ENCODE data around the gene HORMAD2.

DNA sequence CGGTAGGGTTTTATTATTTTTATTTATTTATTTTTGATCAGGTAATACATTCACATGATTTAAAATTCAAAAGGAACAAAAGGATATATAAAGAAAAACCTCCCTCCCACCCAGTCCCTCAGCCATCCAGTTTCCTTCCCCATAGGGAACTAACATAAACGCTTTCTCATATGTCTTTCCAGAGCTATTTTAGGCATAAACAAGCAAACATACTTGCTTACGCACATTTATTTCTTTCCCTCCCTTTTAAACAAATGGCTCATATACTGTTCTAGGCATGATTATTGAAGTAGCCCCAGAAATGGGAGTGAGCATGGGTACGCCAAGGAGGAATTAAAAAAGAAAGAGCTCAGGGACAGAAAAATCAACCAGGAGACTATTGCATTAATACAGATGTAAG lies 102.6 kb downstream of the HORMAD2 start:
- TF ChIP-seq POLR2A (IDR thresholded peaks at IDR 0.05) = no peak
- TF ChIP-seq, protein P1, sequence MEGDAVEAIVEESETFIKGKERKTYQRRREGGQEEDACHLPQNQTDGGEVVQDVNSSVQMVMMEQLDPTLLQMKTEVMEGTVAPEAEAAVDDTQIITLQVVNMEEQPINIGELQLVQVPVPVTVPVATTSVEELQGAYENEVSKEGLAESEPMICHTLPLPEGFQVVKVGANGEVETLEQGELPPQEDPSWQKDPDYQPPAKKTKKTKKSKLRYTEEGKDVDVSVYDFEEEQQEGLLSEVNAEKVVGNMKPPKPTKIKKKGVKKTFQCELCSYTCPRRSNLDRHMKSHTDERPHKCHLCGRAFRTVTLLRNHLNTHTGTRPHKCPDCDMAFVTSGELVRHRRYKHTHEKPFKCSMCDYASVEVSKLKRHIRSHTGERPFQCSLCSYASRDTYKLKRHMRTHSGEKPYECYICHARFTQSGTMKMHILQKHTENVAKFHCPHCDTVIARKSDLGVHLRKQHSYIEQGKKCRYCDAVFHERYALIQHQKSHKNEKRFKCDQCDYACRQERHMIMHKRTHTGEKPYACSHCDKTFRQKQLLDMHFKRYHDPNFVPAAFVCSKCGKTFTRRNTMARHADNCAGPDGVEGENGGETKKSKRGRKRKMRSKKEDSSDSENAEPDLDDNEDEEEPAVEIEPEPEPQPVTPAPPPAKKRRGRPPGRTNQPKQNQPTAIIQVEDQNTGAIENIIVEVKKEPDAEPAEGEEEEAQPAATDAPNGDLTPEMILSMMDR (IDR thresholded peaks at IDR 0.05) = no peak

Data from prostate gland (tissue), 2 donors.